Kidney (tissue), 14 donors: ENCODE measurements around the gene TNFAIP3. TPM values are rescaled to one million over a fixed set of nuclear protein-coding genes. Genes with fewer than 3 reads are reported as not detected.

ENCODE experiments used
- DNase-seq, 5 donors: peaks; one replicate each; pipeline ENCODE4 v3.0.0-alpha.2; 2013 to 2020
- FAIRE-seq: peaks from 2 replicates; lab custom pipeline; 2012; peaks lifted over from hg19 to GRCh38; lab: Jason Lieb, UNC
- H3K27ac ChIP-seq, 2 donors: one replicate each; pipeline ENCODE4 v1.7.0; 2013; ENCODE audit warnings: low read depth in 2 of 2, low read length in 2 of 2, inconsistent platforms in 1 of 2
- H3K27me3 ChIP-seq: one replicate; pipeline ENCODE4 v1.7.1; 2013; ENCODE audit warnings: low read length, inconsistent platforms; ENCODE audit not compliant: control insufficient read depth, insufficient read depth
- H3K36me3 ChIP-seq, 3 donors: one replicate each; pipeline versions ENCODE4 v1.7.0 to v1.7.1; 2013; ENCODE audit warnings: low read length in 3 of 3, control low read depth in 1 of 3, inconsistent platforms in 1 of 3; ENCODE audit not compliant: insufficient read depth in 3 of 3, control insufficient read depth in 2 of 3
- H3K4me1 ChIP-seq, 3 donors: one replicate each; pipeline versions ENCODE4 v1.7.0 to v1.7.1; 2013; ENCODE audit warnings: low read length in 3 of 3, inconsistent platforms in 1 of 3, low read depth in 1 of 3; ENCODE audit not compliant: control insufficient read depth in 2 of 3, insufficient read depth in 2 of 3
- H3K4me3 ChIP-seq, 3 donors: one replicate each; pipeline versions ENCODE4 v1.7.0 to v1.8.1; 2013; ENCODE audit warnings: low read length in 3 of 3, control low read depth in 1 of 3, inconsistent platforms in 1 of 3
- H3K9ac ChIP-seq, 3 donors: one replicate each; pipeline versions ENCODE4 v1.7.0 to v1.7.1; 2013; ENCODE audit warnings: low read length in 3 of 3, control low read depth in 1 of 3, inconsistent platforms in 1 of 3
- H3K9me3 ChIP-seq, 3 donors: one replicate each; pipeline versions ENCODE4 v1.7.0 to v1.7.1; 2013; ENCODE audit warnings: low read length in 3 of 3, control low read depth in 1 of 3, inconsistent platforms in 1 of 3; ENCODE audit not compliant: control insufficient read depth in 2 of 3, insufficient read depth in 1 of 3
- intact Hi-C: fragments of 100-400 bp; cut with DNase I; formaldehyde crosslinking; loops from one replicate; pipeline ENCODE4 v1.11.1; 2022
- polyA plus RNA-seq: library from polyadenylated mRNA; stranded (reverse); fragments of 350-450 nt; fragmentation: Illumina TruSeq; extraction: RNeasy Lipid Tissue Mini Kit (QIAGEN cat#74804); gene quantifications from one replicate; pipeline ENCODE4 v1.2.3, GENCODE V29; 2014; ENCODE audit warnings: low read depth, low replicate concordance; ENCODE audit not compliant: insufficient read depth
- total RNA-seq: library from RNA; stranded (reverse); fragmentation: NEBNext Ultra II Directional; extraction: Animal tissue kit (Norgen Biotek cat#: 25700); gene quantifications from one replicate; pipeline ENCODE4 v1.2.1, GENCODE V29; 2021
- TF ChIP-seq, protein P1 (sequence below): IDR thresholded peaks from 3 replicates; pipeline ENCODE4 v1.5.1; 2012; ENCODE audit warnings: mild to moderate bottlenecking, moderate library complexity, borderline replicate concordance; ENCODE audit not compliant: insufficient read depth; ENCODE audit errors: extremely low read depth
- donor health status: control.
- donor health status: control.
- donor health status: control.
- donor health status: control.
- donor health status: control.
- donor health status: DM: yes; HTN: yes; CAD: no.
- donor health status: Normal renal cell carcinoma (clear cell type).

Gene TNFAIP3
- total and polyA plus RNA-seq, 2 donors from 2014 or later: 2.8 to 52.6 TPM

DNA sequence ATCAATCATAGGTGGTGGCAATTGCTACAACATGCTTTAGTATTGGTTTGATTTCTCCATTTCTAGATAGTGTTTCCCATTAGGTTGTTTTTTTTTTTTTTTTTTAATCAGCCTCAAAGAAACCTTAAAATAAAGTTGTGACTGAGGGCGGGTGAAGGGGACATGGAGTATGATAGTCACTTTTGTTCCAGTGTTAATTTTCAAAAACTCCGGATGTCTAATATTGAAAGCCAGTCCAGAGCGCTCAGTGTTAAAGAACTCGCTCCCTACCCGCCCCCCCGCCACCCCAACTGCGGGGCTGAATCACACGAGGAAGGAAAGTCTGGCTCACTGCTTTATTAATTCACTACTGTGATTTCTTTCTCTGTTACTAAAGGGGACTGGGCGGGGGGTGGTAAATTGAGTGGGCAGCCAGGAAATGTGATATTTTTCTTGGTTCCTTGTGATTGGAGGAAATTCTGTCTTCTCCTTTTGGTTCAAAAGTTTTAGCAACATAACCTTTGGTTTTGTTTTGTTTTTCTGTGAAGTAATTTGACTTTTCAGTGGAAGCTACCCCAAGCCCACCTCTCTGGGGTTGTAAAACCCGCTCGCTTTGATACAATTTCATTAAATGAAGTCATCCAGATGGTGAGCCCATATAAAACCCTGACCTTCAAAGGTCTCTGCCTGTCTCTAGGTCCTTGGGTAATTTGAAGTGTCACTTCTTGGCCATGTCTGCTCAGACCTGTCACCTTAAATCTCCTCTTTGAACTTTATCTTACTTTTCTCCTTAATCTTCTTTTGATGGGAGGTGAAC is 38.0 kb downstream of the TNFAIP3 start:
- Histone ChIP-seq H3K27me3 (no peaks in the 10 kb centered on the region), H3K4me1 (no peaks in the 10 kb centered on the region), H3K36me3 (no peaks in the 10 kb centered on the region), H3K9me3 (no peaks in the 10 kb centered on the region), H3K27ac (no peak overlapping the region), H3K4me3 (no peak overlapping the region), H3K9ac (no peak overlapping the region)
- intact Hi-C loops: no loop called here
- FAIRE-seq: no peak
- TF ChIP-seq, protein P1, sequence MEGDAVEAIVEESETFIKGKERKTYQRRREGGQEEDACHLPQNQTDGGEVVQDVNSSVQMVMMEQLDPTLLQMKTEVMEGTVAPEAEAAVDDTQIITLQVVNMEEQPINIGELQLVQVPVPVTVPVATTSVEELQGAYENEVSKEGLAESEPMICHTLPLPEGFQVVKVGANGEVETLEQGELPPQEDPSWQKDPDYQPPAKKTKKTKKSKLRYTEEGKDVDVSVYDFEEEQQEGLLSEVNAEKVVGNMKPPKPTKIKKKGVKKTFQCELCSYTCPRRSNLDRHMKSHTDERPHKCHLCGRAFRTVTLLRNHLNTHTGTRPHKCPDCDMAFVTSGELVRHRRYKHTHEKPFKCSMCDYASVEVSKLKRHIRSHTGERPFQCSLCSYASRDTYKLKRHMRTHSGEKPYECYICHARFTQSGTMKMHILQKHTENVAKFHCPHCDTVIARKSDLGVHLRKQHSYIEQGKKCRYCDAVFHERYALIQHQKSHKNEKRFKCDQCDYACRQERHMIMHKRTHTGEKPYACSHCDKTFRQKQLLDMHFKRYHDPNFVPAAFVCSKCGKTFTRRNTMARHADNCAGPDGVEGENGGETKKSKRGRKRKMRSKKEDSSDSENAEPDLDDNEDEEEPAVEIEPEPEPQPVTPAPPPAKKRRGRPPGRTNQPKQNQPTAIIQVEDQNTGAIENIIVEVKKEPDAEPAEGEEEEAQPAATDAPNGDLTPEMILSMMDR: no peak
- peak in 4 of 5 donors; percentile 21 to 82 (median 58) for DNase-seq

DNA sequence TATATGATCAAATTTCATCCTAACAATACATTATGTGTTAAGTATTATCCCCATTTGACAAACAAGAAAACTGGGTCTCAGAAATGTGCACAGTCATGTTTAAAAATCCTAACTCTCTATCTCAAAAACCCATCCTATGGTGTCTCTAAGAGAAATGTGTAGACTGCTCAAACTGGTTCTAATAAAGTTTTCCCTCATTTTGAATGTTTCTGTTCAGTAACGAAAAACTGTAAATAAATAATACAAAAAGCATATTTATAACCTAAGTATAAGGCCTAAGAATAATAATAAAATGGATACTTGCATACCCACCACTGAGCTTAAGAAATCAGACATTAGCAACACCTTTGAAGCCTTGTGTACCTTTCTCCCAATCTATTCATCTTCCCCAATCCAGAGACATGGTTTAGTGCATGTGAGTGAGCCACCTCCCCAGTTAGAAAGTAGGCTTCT is 39.0 kb downstream of the TNFAIP3 start:
- no peak for DNase-seq
- Histone ChIP-seq H3K4me3 (no peak overlapping the region), H3K9ac (no peak overlapping the region), H3K27me3 (no peaks in the 10 kb centered on the region), H3K36me3 (no peaks in the 10 kb centered on the region), H3K9me3 (no peaks in the 10 kb centered on the region), H3K4me1 (no peaks in the 10 kb centered on the region), H3K27ac (no peak overlapping the region)
- TF ChIP-seq, protein P1: no peak
- intact Hi-C loops: no loop called here
- FAIRE-seq: no peak

DNA sequence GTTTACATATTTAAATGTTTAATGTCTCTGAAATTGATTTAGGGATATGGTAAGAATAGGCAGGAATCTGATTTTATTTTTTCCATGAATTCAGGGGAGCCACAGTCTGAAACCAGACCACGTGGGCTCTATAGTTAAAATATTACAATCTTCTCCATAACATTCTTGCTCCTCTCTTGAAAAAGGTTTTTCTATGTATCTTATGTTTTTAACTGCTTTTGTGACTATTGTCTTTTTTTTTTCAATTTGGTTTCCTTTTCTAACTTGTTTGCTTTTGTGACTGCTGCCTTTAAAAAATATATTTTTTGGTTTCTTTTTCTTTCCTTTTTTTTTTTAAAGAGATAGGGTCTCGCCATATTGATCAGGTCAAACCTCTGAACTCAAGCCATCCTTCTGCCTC is 40.1 kb downstream of the TNFAIP3 start:
- Histone ChIP-seq H3K36me3 (no peaks in the 10 kb centered on the region), H3K4me3 (no peak overlapping the region), H3K27ac (no peak overlapping the region), H3K4me1 (no peaks in the 10 kb centered on the region), H3K9me3 (no peaks in the 10 kb centered on the region), H3K9ac (no peak overlapping the region), H3K27me3 (no peaks in the 10 kb centered on the region)
- intact Hi-C loops: no loop called here
- FAIRE-seq (peak; percentile 17), DNase-seq (no peak)
- TF ChIP-seq, protein P1: no peak

DNA sequence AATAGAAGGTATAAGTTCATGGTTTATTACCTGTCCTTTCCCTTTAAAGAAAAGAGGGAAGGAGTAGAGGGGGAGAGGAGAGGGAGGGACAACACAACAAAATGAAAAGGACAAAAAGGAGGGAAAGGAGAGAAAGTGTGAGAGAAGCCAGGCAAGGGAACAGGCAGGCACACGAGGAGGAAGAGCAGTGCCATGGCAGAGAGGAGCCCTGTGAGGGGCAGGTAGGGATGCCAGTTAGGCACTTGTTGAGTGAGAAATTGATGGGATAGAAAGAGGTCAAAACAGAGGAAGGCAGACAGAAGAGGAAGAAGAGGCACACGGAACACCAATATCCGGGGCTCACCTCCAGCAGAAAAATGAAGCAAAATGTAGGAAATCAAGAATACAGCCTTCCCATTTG is 42.5 kb downstream of the TNFAIP3 start:
- FAIRE-seq (no peak), DNase-seq (no peak)
- H3K27me3 ChIP-seq: no peaks in the 10 kb centered on the region
- intact Hi-C loops: no loop called here
- no peaks in the 10 kb centered on the region for H3K4me1 ChIP-seq
- no peak overlapping the region for H3K4me3 ChIP-seq
- H3K9ac ChIP-seq: no peak overlapping the region
- TF ChIP-seq, protein P1: no peak
- peaks cover 0 to 4% (median 0%) of the 10 kb centered on the region in 3 donors for H3K9me3 ChIP-seq
- H3K27ac ChIP-seq: no peak overlapping the region
- no peaks in the 10 kb centered on the region for H3K36me3 ChIP-seq
